ENCODE data around the gene TBC1D14. TPM values are rescaled to one million over a fixed set of nuclear protein-coding genes. Genes with fewer than 3 reads are reported as not detected.

The TBC1D14 gene
- total RNA-seq, 2 donors from 2014 or later, result 42.3 to 43.5 TPM

GRCh38 chr4:6962211-6963041 is 52.8 kb downstream of the TBC1D14 start:
- WGBS, 2 experiments (ENCODE audit: insufficient coverage in 1 of 2, insufficient read length in 1 of 2), result 66 to 83% methylated on average over 12 to 17 of the region's 17 CpGs
- TF ChIP-seq CTCF (conservative IDR thresholded peaks at IDR 0.05), result no peak
- Mint-ChIP-seq H3K36me3 (ENCODE audit: low read depth) (no peaks in the 10 kb centered on the region), H3K27me3 (ENCODE audit: insufficient read depth) (no peaks in the 10 kb centered on the region), H3K4me3 (no peak overlapping the region), H3K9me3 (no peaks in the 10 kb centered on the region), H3K4me1 (peaks cover 9% of the 10 kb centered on the region), H3K27ac (peak overlapping the region; percentile 79)
- no peak overlapping the region for H3K4me3 ChIP-seq (ENCODE audit: low read length)
- no peak overlapping the region for H3K9ac ChIP-seq (ENCODE audit: extremely low read depth, low read length, poor library complexity, severe bottlenecking)
- H3K4me1 ChIP-seq (ENCODE audit: control insufficient read depth, insufficient read depth, low read length), result no peaks in the 10 kb centered on the region
- peak overlapping the region; percentile 90 for H3K27ac ChIP-seq (ENCODE audit: low read depth, low read length)
- H3K9me3 ChIP-seq (ENCODE audit: control insufficient read depth, low read length), result no peaks in the 10 kb centered on the region
- H3K36me3 ChIP-seq (ENCODE audit: control insufficient read depth, insufficient read depth, low read length), result peaks cover 2% of the 10 kb centered on the region
- H3K27me3 ChIP-seq (ENCODE audit: control insufficient read depth, insufficient read depth, low read length, poor library complexity, severe bottlenecking), result no peaks in the 10 kb centered on the region
- no peak for DNase-seq

- no peak for DNase-seq
- no peaks in the 10 kb centered on the region for H3K36me3 Mint-ChIP-seq (ENCODE audit: low read depth)
- H3K4me3 ChIP-seq (ENCODE audit: low read length), result no peak overlapping the region
- no peak overlapping the region for H3K9ac ChIP-seq (ENCODE audit: extremely low read depth, low read length, poor library complexity, severe bottlenecking)
- peaks cover 4% of the 10 kb centered on the region for H3K36me3 ChIP-seq (ENCODE audit: control insufficient read depth, insufficient read depth, low read length)
- H3K9me3 Mint-ChIP-seq, result no peaks in the 10 kb centered on the region
- H3K27ac Mint-ChIP-seq, result no peak overlapping the region
- H3K9me3 ChIP-seq (ENCODE audit: control insufficient read depth, low read length), result no peaks in the 10 kb centered on the region
- WGBS, 2 experiments (ENCODE audit: insufficient coverage in 1 of 2, insufficient read length in 1 of 2), result 72 to 89% methylated on average over 10 to 12 of the region's 12 CpGs
- no peaks in the 10 kb centered on the region for H3K27me3 ChIP-seq (ENCODE audit: control insufficient read depth, insufficient read depth, low read length, poor library complexity, severe bottlenecking)
- no peak for TF ChIP-seq CTCF (conservative IDR thresholded peaks at IDR 0.05)
- H3K4me1 ChIP-seq (ENCODE audit: control insufficient read depth, insufficient read depth, low read length), result no peaks in the 10 kb centered on the region
- no peak overlapping the region for H3K4me3 Mint-ChIP-seq
- H3K27ac ChIP-seq (ENCODE audit: low read depth, low read length), result no peak overlapping the region
- H3K27me3 Mint-ChIP-seq (ENCODE audit: insufficient read depth), result no peaks in the 10 kb centered on the region
- H3K4me1 Mint-ChIP-seq, result peaks cover 9% of the 10 kb centered on the region
Measured at GRCh38 chr4:6963139-6963611, 53.5 kb downstream of the TBC1D14 start.

- TF ChIP-seq CTCF (conservative IDR thresholded peaks at IDR 0.05), result no peak
- Histone ChIP-seq H3K9ac (ENCODE audit: extremely low read depth, low read length, poor library complexity, severe bottlenecking) (no peak overlapping the region), H3K36me3 (ENCODE audit: control insufficient read depth, insufficient read depth, low read length) (peaks cover 4% of the 10 kb centered on the region), H3K9me3 (ENCODE audit: control insufficient read depth, low read length) (no peaks in the 10 kb centered on the region), H3K4me1 (ENCODE audit: control insufficient read depth, insufficient read depth, low read length) (no peaks in the 10 kb centered on the region), H3K4me3 (ENCODE audit: low read length) (no peak overlapping the region), H3K27me3 (ENCODE audit: control insufficient read depth, insufficient read depth, low read length, poor library complexity, severe bottlenecking) (no peaks in the 10 kb centered on the region), H3K27ac (ENCODE audit: low read depth, low read length) (no peak overlapping the region)
- no peaks in the 10 kb centered on the region for H3K9me3 Mint-ChIP-seq
- no peak for DNase-seq
- no peak overlapping the region for H3K27ac Mint-ChIP-seq
- 93 to 100% methylated on average over 4 to 5 of the region's 5 CpGs for WGBS, 2 experiments (ENCODE audit: insufficient coverage in 1 of 2, insufficient read length in 1 of 2)
- no peak overlapping the region for H3K4me3 Mint-ChIP-seq
- H3K36me3 Mint-ChIP-seq (ENCODE audit: low read depth), result peaks cover 4% of the 10 kb centered on the region
- H3K4me1 Mint-ChIP-seq, result peaks cover 9% of the 10 kb centered on the region
- H3K27me3 Mint-ChIP-seq (ENCODE audit: insufficient read depth), result no peaks in the 10 kb centered on the region
Measured at GRCh38 chr4:6964858-6965257, 55.2 kb downstream of the TBC1D14 start.

Data from endodermal cell (in vitro differentiated cells).